Heart left ventricle (tissue), 13 donors: Measurements from ENCODE around the gene FAF1.

Experiments used
- CTCF ChIP-seq, 12 donors: fragments of 200-600 bp; sonication (generic) in 4 of 12; IDR thresholded peaks; one replicate each; pipeline versions ENCODE4 v1.5.0 to v1.8.0; 2018 to 2022; ENCODE audit warnings: antibody characterized with exemption in 12 of 12, mild to moderate bottlenecking in 5 of 12
- POLR2A ChIP-seq, 2 donors: fragments of 450-650 bp; IDR thresholded peaks; one replicate each; pipeline ENCODE4 v1.6.1; 2017; ENCODE audit warnings: antibody characterized with exemption in 2 of 2, mild to moderate bottlenecking in 2 of 2, moderate library complexity in 2 of 2
- donor health status: ischemic (EF 13 %, LVEDD 7.1; RV severe dilation, severe dysfunction).
- donor health status: DM: no; HTN: yes; CAD: no.
- donor health status: DM: no; HTN: no; CAD: no.
- donor health status: ischemic (EF 25% LVEDD 6.9; RV normal size, moderate dysfunction).
- donor health status: ischemic (EF 25% LVEDD 5.7; RV mildly dilated, moderate dysfunction).
- donor health status: ischemic (EF 35%, LVEDD 5.7; RV mildly dilated, moderate dysfunction).
- donor health status: nonischemic (EF 11% LVEDD 7.7; RV severe dilation, severe dysfunction).
- donor health status: DM: yes; HTN: yes; CAD: no.
- donor health status: PGD.
- donor health status: ischemic (EF 29% LVEDD 5.4; RV normal size, mild dysfunction).
- donor health status: nonischemic (EF 23%, LVEDD 6.1; RV moderate dilation, normal function).

DNA sequence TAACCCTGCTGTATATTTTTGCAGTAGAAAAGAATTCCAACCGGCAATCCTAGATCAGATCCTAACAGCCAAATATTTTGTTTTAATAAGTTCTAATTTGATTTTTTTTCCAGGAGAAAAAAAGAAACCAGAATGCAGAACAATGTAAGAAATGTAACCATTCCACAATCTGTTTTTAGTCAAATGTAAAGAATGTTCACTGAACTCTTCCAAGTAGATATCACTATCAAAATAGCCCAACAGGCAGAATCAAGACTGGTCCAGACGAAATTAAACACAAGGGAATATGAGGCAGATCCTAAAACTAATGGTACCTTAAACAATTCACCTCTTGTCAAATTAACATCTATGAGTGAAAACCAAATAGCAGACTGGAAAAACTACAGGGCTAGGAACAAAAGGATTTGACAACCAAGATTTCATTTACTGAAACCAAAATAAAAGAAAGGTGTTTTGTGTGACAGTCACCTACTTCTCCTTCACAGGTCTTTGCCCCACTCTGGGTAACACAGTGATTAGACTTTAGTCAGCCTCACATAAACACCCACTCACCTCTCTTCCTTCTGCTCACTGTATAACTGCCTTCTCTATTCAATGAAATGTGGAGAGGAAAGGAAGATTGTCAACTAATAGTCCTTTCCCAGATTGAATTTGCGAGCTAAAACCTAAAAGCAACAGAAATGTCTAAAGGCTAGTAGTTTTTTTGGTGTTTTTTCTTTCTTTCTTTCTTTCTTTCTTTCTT lies 137.9 kb downstream of the FAF1 start:
- no peak for TF ChIP-seq POLR2A (IDR thresholded peaks at IDR 0.05)
- TF ChIP-seq CTCF (IDR thresholded peaks at IDR 0.05), result no peak
